OCI-LY3 (cell line): ENCODE results near the gene SPOP.

Source experiments
- H2AFZ ChIP-seq: fragments of 200-600, 300-600 bp; shearing (Covaris generic); 2 replicates; pipeline ENCODE4 v1.6.0; 2014; ENCODE audit warnings: antibody characterized with exemption, low read depth, low read length
- H3K27ac ChIP-seq: fragments of 200-600, 300-600 bp; sonication (generic); 2 replicates; pipeline ENCODE4 v1.5.1; 2014; ENCODE audit warnings: mild to moderate bottlenecking, low read length, moderate library complexity, mixed read lengths
- H3K27me3 ChIP-seq: fragments of 200-600, 300-600 bp; sonication (generic); 2 replicates; pipeline ENCODE4 v1.6.1; 2014; ENCODE audit warnings: low read depth, low read length, mixed read lengths
- H3K36me3 ChIP-seq: fragments of 200-600, 300-600 bp; sonication (generic); replicated peaks from 2 replicates; pipeline ENCODE3; 2014; ENCODE audit warnings: low read depth, low read length, mixed read lengths
- H3K4me1 ChIP-seq: fragments of 300-600, 200-600 bp; sonication (generic); 2 replicates; pipeline ENCODE4 v1.6.1; 2014; ENCODE audit warnings: low read length, mixed read lengths
- H3K4me2 ChIP-seq: fragments of 200-600, 300-600 bp; sonication (generic); 2 replicates; pipeline ENCODE4 v1.6.1; 2014; ENCODE audit warnings: low read length, mixed read lengths
- H3K4me3 ChIP-seq: fragments of 300-600, 200-600 bp; sonication (generic); 2 replicates; pipeline ENCODE4 v1.5.1; 2014; ENCODE audit warnings: antibody characterized with exemption, mild to moderate bottlenecking, low read length, moderate library complexity
- H3K79me2 ChIP-seq: fragments of 300-600, 200-600 bp; shearing (Covaris generic); 2 replicates; pipeline ENCODE4 v1.6.1; 2014; ENCODE audit warnings: mild to moderate bottlenecking, low read length, mixed read lengths
- H3K9ac ChIP-seq: fragments of 300-600, 200-600 bp; shearing (Covaris generic); 2 replicates; pipeline ENCODE4 v1.6.0; 2014; ENCODE audit warnings: mild to moderate bottlenecking, low read length, moderate library complexity
- H3K9me3 ChIP-seq: fragments of 200-600, 300-600 bp; shearing (Covaris generic); 2 replicates; pipeline ENCODE4 v1.6.1; 2014; ENCODE audit warnings: low read length, mixed read lengths; ENCODE audit not compliant: insufficient read depth
- H4K20me1 ChIP-seq: fragments of 200-600, 300-600 bp; sonication (generic); 2 replicates; pipeline ENCODE4 v1.6.1; 2016; ENCODE audit warnings: low read length, mixed read lengths; ENCODE audit not compliant: insufficient read depth
- CTCF ChIP-seq: fragments of 200-600, 300-600 bp; sonication (generic); IDR thresholded peaks from 2 replicates; pipeline ENCODE4 v1.5.1; 2014; ENCODE audit warnings: antibody characterized with exemption, low read length, low read depth
- EZH2phosphoT487 ChIP-seq: fragments of 200-600 bp; shearing (Covaris generic); IDR thresholded peaks from 2 replicates; pipeline ENCODE4 v1.6.1; 2018; ENCODE audit warnings: antibody characterized with exemption, mixed run types, low read depth

SPOP gene

DNA sequence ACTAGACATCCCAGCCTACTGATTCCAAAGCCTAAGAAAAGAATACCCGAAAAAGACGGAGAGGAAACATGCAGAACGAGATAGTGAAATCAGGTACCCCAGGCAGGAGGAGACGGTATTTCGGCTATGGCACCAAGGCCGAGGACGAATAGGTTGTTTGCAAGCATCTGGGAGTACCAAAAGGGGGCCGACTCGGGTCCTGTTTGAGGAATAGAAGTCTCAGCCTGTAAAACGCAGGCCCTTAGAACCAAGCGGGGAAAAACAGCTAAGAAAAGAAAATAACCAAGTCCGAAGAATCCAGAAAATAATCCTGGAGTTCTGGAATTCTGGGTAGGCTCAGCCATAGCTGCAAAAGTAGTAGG is 29.3 kb upstream of the SPOP start:
- no peaks in the 10 kb centered on the region for H3K9me3 ChIP-seq
- peaks cover 13% of the 10 kb centered on the region for H3K4me1 ChIP-seq
- H4K20me1 ChIP-seq, result no peaks in the 10 kb centered on the region
- no peaks in the 10 kb centered on the region for H3K27me3 ChIP-seq
- peak overlapping the region; percentile 74 for H3K9ac ChIP-seq
- peak; percentile 19; the same call in 1 of the 2 replicates for TF ChIP-seq CTCF
- no peak for TF ChIP-seq EZH2phosphoT487
- H3K4me2 ChIP-seq, result peak overlapping the region; percentile 98
- H3K79me2 ChIP-seq, result peaks cover 22% of the 10 kb centered on the region
- no peak overlapping the region for H2AFZ ChIP-seq
- peak overlapping the region; percentile 97 for H3K4me3 ChIP-seq
- peak overlapping the region; percentile 65 for H3K27ac ChIP-seq
- peaks cover 22% of the 10 kb centered on the region for H3K36me3 ChIP-seq

DNA sequence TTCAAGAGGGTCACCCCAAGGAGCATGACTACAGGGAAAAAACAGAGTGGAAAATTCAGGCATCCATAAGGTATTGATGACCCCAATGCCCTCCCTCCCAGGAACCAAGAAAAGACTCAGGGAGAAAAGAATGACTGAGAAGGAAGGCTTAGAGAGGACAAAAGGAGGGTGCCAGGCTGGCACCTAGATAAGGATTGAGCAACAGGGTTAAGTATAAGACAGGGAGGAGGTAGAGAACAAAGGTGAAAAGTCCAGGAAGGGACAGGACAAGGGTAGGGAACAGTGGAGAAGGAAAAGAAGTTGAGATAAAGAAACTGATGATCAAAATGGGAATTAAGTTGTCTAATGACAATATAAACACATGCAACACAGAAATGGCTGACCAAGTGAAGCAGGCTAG is 27.4 kb upstream of the SPOP start:
- H3K9ac ChIP-seq, result no peak overlapping the region
- H3K4me3 ChIP-seq, result no peak overlapping the region
- H3K9me3 ChIP-seq, result no peaks in the 10 kb centered on the region
- no peak overlapping the region for H3K27ac ChIP-seq
- no peak for TF ChIP-seq CTCF
- no peak for TF ChIP-seq EZH2phosphoT487
- H3K79me2 ChIP-seq, result peaks cover 22% of the 10 kb centered on the region
- H3K4me1 ChIP-seq, result peaks cover 13% of the 10 kb centered on the region
- no peak overlapping the region for H3K4me2 ChIP-seq
- H3K36me3 ChIP-seq, result peaks cover 30% of the 10 kb centered on the region
- H2AFZ ChIP-seq, result no peak overlapping the region
- no peaks in the 10 kb centered on the region for H4K20me1 ChIP-seq
- H3K27me3 ChIP-seq, result no peaks in the 10 kb centered on the region

- TF ChIP-seq EZH2phosphoT487 (no peak), CTCF (peak; percentile 49)
These were observed 25.8 kb upstream of the SPOP start for GRCh38 chr17:49703557-49704277.

GRCh38 chr17:49700960-49701359 is 23.1 kb upstream of the SPOP start:
- Histone ChIP-seq H2AFZ (no peak overlapping the region), H3K79me2 (peaks cover 6% of the 10 kb centered on the region; the same call in 1 of the 2 replicates), H3K27ac (no peak overlapping the region), H3K9ac (no peak overlapping the region), H4K20me1 (no peaks in the 10 kb centered on the region), H3K27me3 (no peaks in the 10 kb centered on the region), H3K9me3 (no peaks in the 10 kb centered on the region), H3K4me2 (no peak overlapping the region), H3K4me1 (peaks cover 7% of the 10 kb centered on the region), H3K4me3 (no peak overlapping the region), H3K36me3 (peaks cover 34% of the 10 kb centered on the region)
- no peak for TF ChIP-seq EZH2phosphoT487
- TF ChIP-seq CTCF, result no peak

More at GRCh38 chr17:49703557-49704277, 25.8 kb upstream of the SPOP start:
- Histone ChIP-seq H3K36me3 (peaks cover 34% of the 10 kb centered on the region), H3K4me2 (no peak overlapping the region), H3K9me3 (no peaks in the 10 kb centered on the region), H3K27ac (no peak overlapping the region), H4K20me1 (no peaks in the 10 kb centered on the region), H3K4me1 (peaks cover 11% of the 10 kb centered on the region), H3K27me3 (no peaks in the 10 kb centered on the region), H3K4me3 (no peak overlapping the region), H2AFZ (no peak overlapping the region), H3K79me2 (peaks cover 22% of the 10 kb centered on the region), H3K9ac (no peak overlapping the region)
